H1 (cell line): ENCODE results near the gene ARHGAP28. TPM values are rescaled to one million over a fixed set of nuclear protein-coding genes. Genes with fewer than 3 reads are reported as not detected.

Source experiments
- CHD2 ChIP-seq: IDR thresholded peaks from 2 replicates; pipeline ENCODE4 v1.6.1; 2012; ENCODE audit warnings: low read length, improper control_type of control experiment
- PHF8 ChIP-seq: fragments of 200-600 bp; sonication (generic); conservative IDR thresholded peaks from 2 replicates; pipeline ENCODE4 v1.7.1; 2012; ENCODE audit warnings: low read depth, mild to moderate bottlenecking, inconsistent platforms, low read length, moderate library complexity
- TAF1 ChIP-seq: IDR thresholded peaks from 2 replicates; pipeline ENCODE4 v1.6.1; 2011; ENCODE audit warnings: mild to moderate bottlenecking, low read depth, low read length
- polyA plus RNA-seq, 7 experiments: library from polyadenylated mRNA; depleted of rRNA in 3 of 7; stranded (reverse) in 5 of 7; unstranded in 2 of 7; fragments of >200 nt in 5 of 7; fragments of 200-250 nt in 2 of 7; gene quantifications; 1 replicate in 5 of 7; 2 replicates in 1 of 7; 4 replicates in 1 of 7; pipeline versions ENCODE4 v1.2.1 to v1.2.3, GENCODE V29; 2011 to 2013; ENCODE audit warnings: missing spikeins in 2 of 7, mixed read lengths in 2 of 7
- total RNA-seq: library from RNA; stranded (reverse); fragmentation: NEBNext Ultra II Directional; extraction: Animal tissue kit (Norgen Biotek cat#: 25700); gene quantifications from 2 replicates; pipeline ENCODE4 v1.2.1, GENCODE V29; 2021
- TF ChIP-seq, protein P1 (sequence below): fragments of 300-600 bp; sonication (generic); IDR thresholded peaks from 2 replicates; pipeline ENCODE4 v1.7.1; 2012; ENCODE audit warnings: low read length, moderate library complexity, mild to moderate bottlenecking, inconsistent platforms; ENCODE audit not compliant: insufficient replicate concordance
- TF ChIP-seq, protein P2 (sequence below): IDR thresholded peaks from 2 replicates; pipeline ENCODE4 v1.6.1; 2012; ENCODE audit warnings: inconsistent platforms
- TF ChIP-seq, protein P3 (sequence below): IDR thresholded peaks from 2 replicates; pipeline ENCODE4 v1.6.1; 2012; ENCODE audit warnings: low read length, inconsistent platforms

Gene ARHGAP28
- total and polyA plus RNA-seq, 2 of the 8 experiments (the other 6 are each of a cell fraction or from before 2014, with no cell fraction given), result 2.9 to 14.4 TPM

DNA sequence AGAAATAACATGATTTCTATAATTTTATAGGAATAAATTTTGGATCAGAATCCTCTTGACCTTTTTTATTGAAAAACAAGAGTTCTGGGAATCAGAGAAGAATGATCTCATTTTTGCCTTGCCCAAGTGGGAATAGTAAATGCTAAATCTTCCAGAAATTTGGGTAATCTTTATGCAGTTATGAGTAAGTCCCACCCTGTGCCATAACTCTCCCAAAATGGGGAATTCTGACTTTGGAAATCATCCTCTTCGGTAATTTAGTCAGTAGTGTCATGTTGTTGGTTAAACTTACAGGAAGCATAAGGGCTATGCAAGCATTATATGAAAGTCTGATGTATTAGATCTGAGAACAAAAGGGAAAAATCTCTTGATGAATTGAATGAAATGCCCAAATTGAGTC, 20.6 kb upstream of the ARHGAP28 start (continued):
- TF ChIP-seq, protein P1, sequence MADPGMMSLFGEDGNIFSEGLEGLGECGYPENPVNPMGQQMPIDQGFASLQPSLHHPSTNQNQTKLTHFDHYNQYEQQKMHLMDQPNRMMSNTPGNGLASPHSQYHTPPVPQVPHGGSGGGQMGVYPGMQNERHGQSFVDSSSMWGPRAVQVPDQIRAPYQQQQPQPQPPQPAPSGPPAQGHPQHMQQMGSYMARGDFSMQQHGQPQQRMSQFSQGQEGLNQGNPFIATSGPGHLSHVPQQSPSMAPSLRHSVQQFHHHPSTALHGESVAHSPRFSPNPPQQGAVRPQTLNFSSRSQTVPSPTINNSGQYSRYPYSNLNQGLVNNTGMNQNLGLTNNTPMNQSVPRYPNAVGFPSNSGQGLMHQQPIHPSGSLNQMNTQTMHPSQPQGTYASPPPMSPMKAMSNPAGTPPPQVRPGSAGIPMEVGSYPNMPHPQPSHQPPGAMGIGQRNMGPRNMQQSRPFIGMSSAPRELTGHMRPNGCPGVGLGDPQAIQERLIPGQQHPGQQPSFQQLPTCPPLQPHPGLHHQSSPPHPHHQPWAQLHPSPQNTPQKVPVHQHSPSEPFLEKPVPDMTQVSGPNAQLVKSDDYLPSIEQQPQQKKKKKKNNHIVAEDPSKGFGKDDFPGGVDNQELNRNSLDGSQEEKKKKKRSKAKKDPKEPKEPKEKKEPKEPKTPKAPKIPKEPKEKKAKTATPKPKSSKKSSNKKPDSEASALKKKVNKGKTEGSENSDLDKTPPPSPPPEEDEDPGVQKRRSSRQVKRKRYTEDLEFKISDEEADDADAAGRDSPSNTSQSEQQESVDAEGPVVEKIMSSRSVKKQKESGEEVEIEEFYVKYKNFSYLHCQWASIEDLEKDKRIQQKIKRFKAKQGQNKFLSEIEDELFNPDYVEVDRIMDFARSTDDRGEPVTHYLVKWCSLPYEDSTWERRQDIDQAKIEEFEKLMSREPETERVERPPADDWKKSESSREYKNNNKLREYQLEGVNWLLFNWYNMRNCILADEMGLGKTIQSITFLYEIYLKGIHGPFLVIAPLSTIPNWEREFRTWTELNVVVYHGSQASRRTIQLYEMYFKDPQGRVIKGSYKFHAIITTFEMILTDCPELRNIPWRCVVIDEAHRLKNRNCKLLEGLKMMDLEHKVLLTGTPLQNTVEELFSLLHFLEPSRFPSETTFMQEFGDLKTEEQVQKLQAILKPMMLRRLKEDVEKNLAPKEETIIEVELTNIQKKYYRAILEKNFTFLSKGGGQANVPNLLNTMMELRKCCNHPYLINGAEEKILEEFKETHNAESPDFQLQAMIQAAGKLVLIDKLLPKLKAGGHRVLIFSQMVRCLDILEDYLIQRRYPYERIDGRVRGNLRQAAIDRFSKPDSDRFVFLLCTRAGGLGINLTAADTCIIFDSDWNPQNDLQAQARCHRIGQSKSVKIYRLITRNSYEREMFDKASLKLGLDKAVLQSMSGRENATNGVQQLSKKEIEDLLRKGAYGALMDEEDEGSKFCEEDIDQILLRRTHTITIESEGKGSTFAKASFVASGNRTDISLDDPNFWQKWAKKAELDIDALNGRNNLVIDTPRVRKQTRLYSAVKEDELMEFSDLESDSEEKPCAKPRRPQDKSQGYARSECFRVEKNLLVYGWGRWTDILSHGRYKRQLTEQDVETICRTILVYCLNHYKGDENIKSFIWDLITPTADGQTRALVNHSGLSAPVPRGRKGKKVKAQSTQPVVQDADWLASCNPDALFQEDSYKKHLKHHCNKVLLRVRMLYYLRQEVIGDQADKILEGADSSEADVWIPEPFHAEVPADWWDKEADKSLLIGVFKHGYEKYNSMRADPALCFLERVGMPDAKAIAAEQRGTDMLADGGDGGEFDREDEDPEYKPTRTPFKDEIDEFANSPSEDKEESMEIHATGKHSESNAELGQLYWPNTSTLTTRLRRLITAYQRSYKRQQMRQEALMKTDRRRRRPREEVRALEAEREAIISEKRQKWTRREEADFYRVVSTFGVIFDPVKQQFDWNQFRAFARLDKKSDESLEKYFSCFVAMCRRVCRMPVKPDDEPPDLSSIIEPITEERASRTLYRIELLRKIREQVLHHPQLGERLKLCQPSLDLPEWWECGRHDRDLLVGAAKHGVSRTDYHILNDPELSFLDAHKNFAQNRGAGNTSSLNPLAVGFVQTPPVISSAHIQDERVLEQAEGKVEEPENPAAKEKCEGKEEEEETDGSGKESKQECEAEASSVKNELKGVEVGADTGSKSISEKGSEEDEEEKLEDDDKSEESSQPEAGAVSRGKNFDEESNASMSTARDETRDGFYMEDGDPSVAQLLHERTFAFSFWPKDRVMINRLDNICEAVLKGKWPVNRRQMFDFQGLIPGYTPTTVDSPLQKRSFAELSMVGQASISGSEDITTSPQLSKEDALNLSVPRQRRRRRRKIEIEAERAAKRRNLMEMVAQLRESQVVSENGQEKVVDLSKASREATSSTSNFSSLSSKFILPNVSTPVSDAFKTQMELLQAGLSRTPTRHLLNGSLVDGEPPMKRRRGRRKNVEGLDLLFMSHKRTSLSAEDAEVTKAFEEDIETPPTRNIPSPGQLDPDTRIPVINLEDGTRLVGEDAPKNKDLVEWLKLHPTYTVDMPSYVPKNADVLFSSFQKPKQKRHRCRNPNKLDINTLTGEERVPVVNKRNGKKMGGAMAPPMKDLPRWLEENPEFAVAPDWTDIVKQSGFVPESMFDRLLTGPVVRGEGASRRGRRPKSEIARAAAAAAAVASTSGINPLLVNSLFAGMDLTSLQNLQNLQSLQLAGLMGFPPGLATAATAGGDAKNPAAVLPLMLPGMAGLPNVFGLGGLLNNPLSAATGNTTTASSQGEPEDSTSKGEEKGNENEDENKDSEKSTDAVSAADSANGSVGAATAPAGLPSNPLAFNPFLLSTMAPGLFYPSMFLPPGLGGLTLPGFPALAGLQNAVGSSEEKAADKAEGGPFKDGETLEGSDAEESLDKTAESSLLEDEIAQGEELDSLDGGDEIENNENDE, result no peak
- no peak for TF ChIP-seq CHD2
- TF ChIP-seq PHF8, result no peak
- TF ChIP-seq, protein P2, sequence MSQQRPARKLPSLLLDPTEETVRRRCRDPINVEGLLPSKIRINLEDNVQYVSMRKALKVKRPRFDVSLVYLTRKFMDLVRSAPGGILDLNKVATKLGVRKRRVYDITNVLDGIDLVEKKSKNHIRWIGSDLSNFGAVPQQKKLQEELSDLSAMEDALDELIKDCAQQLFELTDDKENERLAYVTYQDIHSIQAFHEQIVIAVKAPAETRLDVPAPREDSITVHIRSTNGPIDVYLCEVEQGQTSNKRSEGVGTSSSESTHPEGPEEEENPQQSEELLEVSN, result no peak
- TF ChIP-seq TAF1, result no peak
- TF ChIP-seq, protein P3, sequence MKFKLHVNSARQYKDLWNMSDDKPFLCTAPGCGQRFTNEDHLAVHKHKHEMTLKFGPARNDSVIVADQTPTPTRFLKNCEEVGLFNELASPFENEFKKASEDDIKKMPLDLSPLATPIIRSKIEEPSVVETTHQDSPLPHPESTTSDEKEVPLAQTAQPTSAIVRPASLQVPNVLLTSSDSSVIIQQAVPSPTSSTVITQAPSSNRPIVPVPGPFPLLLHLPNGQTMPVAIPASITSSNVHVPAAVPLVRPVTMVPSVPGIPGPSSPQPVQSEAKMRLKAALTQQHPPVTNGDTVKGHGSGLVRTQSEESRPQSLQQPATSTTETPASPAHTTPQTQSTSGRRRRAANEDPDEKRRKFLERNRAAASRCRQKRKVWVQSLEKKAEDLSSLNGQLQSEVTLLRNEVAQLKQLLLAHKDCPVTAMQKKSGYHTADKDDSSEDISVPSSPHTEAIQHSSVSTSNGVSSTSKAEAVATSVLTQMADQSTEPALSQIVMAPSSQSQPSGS, result no peak
